Measurements from ENCODE around the gene CACNA1C.

DNA sequence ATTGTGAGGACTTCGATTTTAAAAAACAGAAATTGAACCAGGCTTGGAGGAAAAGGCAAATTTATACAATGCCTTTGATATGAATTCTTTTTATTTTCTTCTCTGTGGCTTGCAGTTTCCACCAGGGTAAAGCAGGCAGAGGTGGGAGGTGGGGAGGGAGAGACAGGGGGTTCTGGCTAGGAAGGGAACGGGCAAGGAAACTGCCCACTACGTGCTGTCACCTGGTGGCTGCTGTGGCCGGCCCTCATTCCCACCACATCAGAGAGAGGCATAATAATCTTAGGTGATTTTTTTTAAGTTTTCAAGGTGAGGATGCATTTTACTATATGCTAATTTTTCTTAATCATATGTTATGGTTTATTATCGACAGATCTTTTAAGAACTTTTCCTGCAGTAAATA, 145.8 kb downstream of the CACNA1C start:
- TF ChIP-seq, protein P1, sequence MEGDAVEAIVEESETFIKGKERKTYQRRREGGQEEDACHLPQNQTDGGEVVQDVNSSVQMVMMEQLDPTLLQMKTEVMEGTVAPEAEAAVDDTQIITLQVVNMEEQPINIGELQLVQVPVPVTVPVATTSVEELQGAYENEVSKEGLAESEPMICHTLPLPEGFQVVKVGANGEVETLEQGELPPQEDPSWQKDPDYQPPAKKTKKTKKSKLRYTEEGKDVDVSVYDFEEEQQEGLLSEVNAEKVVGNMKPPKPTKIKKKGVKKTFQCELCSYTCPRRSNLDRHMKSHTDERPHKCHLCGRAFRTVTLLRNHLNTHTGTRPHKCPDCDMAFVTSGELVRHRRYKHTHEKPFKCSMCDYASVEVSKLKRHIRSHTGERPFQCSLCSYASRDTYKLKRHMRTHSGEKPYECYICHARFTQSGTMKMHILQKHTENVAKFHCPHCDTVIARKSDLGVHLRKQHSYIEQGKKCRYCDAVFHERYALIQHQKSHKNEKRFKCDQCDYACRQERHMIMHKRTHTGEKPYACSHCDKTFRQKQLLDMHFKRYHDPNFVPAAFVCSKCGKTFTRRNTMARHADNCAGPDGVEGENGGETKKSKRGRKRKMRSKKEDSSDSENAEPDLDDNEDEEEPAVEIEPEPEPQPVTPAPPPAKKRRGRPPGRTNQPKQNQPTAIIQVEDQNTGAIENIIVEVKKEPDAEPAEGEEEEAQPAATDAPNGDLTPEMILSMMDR (IDR thresholded peaks at IDR 0.05): no peak
- TF ChIP-seq POLR2A (IDR thresholded peaks at IDR 0.05): no peak
- no peak for TF ChIP-seq POLR2AphosphoS5 (IDR thresholded peaks at IDR 0.05)
